ENCODE measurements around the gene CMKLR1. TPM values are rescaled to one million over a fixed set of nuclear protein-coding genes. Genes with fewer than 3 reads are reported as not detected.

Gene CMKLR1
- total RNA-seq, 4 donors from 2014 or later, result 9.7 to 25.4 (median 13.0) TPM

GRCh38 chr12:108322998-108323397, 16.1 kb downstream of the CMKLR1 start:
- WGBS, 2 donors (ENCODE audit: low coverage in 1 of 2), result 76 to 80% methylated on average over 2 of the region's 2 CpGs
- no peak for ATAC-seq
- Histone ChIP-seq H3K4me3 (no peak overlapping the region), H3K27ac (no peak overlapping the region), H3K36me3 (no peaks in the 10 kb centered on the region), H3K4me1 (peaks cover 0 to 10% (median 6%) of the 10 kb centered on the region in 3 donors), H3K9me3 (no peaks in the 10 kb centered on the region), H3K27me3 (peaks cover 9% of the 10 kb centered on the region)
- no peak for TF ChIP-seq POLR2AphosphoS5 (IDR thresholded peaks at IDR 0.05)
- no peak for TF ChIP-seq EP300 (IDR thresholded peaks at IDR 0.05)
- TF ChIP-seq CTCF (IDR thresholded peaks at IDR 0.05), result no peak
- TF ChIP-seq POLR2A (IDR thresholded peaks at IDR 0.05), result no peak

GRCh38 chr12:108321688-108322087, 17.4 kb downstream of the CMKLR1 start:
- H3K4me1 ChIP-seq, result no peaks in the 10 kb centered on the region
- no peak overlapping the region for H3K27ac ChIP-seq
- no peak for TF ChIP-seq POLR2A (IDR thresholded peaks at IDR 0.05)
- no peak for TF ChIP-seq CTCF (IDR thresholded peaks at IDR 0.05)
- no peak overlapping the region for H3K4me3 ChIP-seq
- H3K9me3 ChIP-seq, result no peaks in the 10 kb centered on the region
- no peaks in the 10 kb centered on the region for H3K36me3 ChIP-seq
- ATAC-seq, result no peak
- peaks cover 9% of the 10 kb centered on the region for H3K27me3 ChIP-seq

- TF ChIP-seq POLR2A (IDR thresholded peaks at IDR 0.05), result no peak
- TF ChIP-seq POLR2AphosphoS5 (IDR thresholded peaks at IDR 0.05), result no peak
- TF ChIP-seq EP300 (IDR thresholded peaks at IDR 0.05), result no peak
- no peak for TF ChIP-seq CTCF (IDR thresholded peaks at IDR 0.05)
- no peak overlapping the region for H3K4me3 ChIP-seq
- no peak for ATAC-seq
- no peaks in the 10 kb centered on the region for H3K9me3 ChIP-seq
- peaks cover 0 to 9% (median 0%) of the 10 kb centered on the region in 3 donors for H3K4me1 ChIP-seq
- 67 to 100% methylated on average over 1 of the region's 4 CpGs for WGBS, 2 donors (ENCODE audit: low coverage in 1 of 2)
- H3K27me3 ChIP-seq, result peaks cover 9% of the 10 kb centered on the region
- H3K27ac ChIP-seq, result no peak overlapping the region
- no peaks in the 10 kb centered on the region for H3K36me3 ChIP-seq
Measured at GRCh38 chr12:108320507-108321293, 18.4 kb downstream of the CMKLR1 start.

- Histone ChIP-seq H3K4me1 (peaks cover 0 to 9% (median 0%) of the 10 kb centered on the region in 3 donors), H3K36me3 (no peaks in the 10 kb centered on the region), H3K27me3 (peaks cover 9% of the 10 kb centered on the region), H3K27ac (no peak overlapping the region), H3K4me3 (no peak overlapping the region), H3K9me3 (no peaks in the 10 kb centered on the region)
- ATAC-seq, result no peak
- WGBS, 2 donors (ENCODE audit: low coverage in 1 of 2), result 20 to 46% methylated on average over 1 to 2 of the region's 2 CpGs
- TF ChIP-seq CTCF (IDR thresholded peaks at IDR 0.05) (no peak), POLR2A (IDR thresholded peaks at IDR 0.05) (no peak), EP300 (IDR thresholded peaks at IDR 0.05) (no peak), POLR2AphosphoS5 (IDR thresholded peaks at IDR 0.05) (no peak)
Measured at GRCh38 chr12:108319277-108320234, 19.6 kb downstream of the CMKLR1 start.

Measured in gastroesophageal sphincter (tissue), 4 donors.